ENCODE data around the gene MAP3K7CL.

Gene MAP3K7CL, protein sequence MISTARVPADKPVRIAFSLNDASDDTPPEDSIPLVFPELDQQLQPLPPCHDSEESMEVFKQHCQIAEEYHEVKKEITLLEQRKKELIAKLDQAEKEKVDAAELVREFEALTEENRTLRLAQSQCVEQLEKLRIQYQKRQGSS

DNA sequence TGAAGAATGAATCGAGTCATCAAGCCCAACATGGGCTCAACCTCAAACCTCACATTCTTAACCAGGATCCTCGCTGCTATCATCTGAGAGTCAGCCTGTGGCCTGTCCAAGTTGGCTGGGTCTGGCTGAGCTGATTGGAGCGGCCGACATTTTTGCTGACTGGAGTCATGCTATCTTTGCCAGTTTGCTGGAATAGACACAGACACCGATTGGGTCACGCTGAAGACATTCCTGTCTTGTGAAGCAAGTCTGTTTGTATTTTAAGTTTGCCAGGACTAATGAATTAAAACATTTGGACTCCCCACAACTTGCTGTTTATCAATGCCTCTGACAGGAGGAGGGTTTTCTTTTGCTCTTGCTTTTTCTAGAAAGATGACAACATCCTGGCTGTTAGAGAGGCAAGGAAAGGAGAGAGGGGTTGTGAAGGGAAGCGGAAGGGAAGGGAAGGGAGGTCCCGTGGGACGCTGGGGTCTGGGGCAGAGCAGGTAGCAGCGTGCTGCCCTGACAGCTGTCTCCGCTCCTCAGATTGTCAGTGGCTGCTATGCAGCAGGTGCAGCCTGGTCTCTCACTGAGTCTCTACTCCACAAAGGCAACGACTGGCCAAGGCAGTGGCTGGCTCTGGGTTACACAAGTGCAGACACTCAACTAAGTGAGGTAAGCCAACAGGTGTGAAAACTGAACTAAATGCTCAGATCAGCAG is at the start of gene MAP3K7CL:
Gene MAP3K7CL (plus strand): TSS at position 375 of the 700 bp plus-strand sequence. CDS start 2,701 bp downstream, outside the sequence.
- no peak within 1 kb of the TSS for H3K4me3 ChIP-seq (ENCODE audit: low read length)
- no peak for TF ChIP-seq ZNF274 (IDR thresholded peaks at IDR 0.05; ENCODE audit: low read depth, low read length)

DNA sequence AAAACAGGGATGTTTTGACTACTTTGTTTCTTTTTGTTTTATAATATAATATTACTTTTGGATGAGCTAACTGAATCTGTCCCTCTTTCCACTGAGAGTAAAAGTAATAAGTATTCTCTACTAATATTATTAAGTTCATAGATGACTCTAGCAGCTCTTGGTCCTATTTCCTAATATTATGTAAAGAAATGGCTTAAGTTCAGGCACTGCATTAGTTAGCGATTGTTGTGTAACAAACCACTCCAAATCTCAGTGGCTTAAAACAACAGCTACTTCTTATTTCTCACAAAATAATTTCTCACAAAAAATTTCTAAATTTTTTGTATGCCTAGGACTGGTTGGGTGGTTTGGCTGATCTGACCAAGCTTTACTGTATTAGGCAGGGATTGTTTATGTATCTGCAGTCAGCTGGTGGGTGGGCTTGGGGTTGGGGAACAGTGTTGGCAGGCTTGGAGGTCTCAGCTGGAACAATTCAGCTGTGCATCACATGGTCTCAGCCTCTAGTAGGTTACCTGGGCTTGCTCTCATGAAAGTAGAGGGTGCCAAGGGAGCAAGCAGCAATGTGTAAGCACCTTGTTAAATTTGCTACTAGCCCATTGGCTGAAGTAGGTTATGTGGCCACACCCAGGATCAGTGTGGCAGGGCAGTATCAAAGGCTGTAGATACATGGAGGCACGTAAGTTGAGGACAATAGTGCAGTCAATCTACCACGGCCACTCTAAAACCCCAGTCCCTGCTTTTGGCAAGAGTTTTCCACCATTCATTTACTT is 48.2 kb upstream of the MAP3K7CL start:
- TF ChIP-seq ZNF274 (IDR thresholded peaks at IDR 0.05; ENCODE audit: low read depth, low read length): no peak
- no peak overlapping the region for H3K4me3 ChIP-seq (ENCODE audit: low read length)

DNA sequence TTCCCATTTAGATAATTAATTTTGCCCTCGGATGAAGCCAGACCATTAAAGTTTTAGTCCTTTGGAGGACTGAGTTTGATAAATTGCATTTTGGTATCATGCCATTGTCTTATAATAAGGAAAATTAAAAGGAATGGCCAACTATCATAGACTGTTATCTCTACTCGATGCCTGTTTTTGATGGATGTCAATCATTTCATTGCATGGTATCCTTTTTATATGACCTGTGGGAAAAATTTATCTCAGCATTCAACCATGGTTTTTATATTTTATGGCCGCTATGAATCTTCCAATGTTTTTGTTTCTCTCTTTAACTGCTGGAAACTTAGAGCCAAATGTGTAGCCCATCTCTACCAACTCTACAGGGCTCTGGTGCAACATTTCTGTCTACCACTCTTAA is 47.1 kb upstream of the MAP3K7CL start:
- H3K4me3 ChIP-seq (ENCODE audit: low read length): no peak overlapping the region
- no peak for TF ChIP-seq ZNF274 (IDR thresholded peaks at IDR 0.05; ENCODE audit: low read depth, low read length)

DNA sequence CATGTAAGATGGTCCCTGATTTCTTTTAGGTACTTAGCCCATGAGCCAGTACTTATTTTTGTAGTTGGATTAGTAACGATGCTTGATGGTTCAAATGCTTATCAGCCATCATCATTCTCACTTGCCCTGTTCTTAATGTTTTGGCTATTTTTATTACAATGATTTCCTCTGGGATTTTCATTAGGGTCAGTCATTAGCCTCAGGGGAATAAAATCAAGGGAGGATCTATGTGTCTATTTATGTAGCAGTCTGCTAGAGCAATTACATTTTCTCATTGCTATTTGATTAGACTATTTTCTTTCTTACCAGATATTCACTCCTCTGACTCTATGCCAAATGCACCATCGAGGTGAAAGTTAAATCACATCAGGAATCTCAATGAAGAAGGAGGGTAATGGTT is 46.1 kb upstream of the MAP3K7CL start:
- H3K4me3 ChIP-seq (ENCODE audit: low read length): no peak overlapping the region

DNA sequence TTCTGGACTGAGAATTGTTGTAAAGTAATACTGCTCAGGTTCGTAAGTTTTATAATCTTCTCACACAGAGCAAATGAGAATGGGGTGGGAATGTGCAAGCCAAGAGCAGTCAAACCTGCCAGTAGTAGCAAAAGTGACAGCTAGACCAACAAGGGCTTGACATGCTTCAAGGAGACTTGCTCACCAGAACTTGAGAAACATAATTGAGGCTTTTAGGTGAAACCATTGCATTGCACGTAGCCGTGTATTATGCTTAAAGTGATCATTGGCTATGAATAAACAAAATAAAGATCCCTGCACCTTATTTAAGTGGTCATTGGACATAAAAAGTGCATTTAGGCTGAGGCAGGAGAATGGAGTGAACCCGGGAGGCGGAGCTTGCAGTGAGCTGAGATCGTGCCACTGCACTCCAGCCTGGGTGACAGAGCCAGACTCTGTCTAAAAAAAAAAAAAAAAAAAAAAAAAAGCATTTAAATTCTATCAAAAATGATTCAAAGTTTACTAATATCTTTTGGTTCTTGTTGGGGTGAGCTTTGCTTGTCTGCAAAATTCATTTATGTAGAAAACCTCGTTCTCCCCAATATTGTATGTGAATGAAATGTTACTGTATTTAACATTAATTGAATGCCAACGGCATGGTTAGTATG is 45.2 kb upstream of the MAP3K7CL start:
- H3K4me3 ChIP-seq (ENCODE audit: low read length): no peak overlapping the region
- TF ChIP-seq ZNF274 (IDR thresholded peaks at IDR 0.05; ENCODE audit: low read depth, low read length): no peak

More for the DNA sequence above, 46.1 kb upstream of the MAP3K7CL start:
- no peak for TF ChIP-seq ZNF274 (IDR thresholded peaks at IDR 0.05; ENCODE audit: low read depth, low read length)

DNA sequence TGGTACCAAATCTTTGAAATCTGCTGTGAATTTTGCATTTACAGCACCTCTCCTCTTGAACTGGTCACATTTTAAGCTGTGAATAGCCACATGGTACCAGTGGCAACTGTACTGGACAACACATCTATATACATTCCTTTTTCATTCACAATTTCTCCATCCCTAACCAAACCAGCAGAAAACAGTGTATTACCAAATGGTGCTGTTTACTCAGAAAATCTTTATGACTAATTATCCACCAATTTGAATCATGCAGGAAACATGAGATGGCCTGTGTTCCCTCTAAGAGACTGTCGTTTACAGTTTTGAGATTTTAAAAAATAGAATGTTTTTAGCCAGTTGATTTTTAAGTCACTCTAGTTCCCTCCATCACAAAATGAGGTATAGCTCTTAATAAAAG is 39.4 kb upstream of the MAP3K7CL start:
- H3K4me3 ChIP-seq (ENCODE audit: low read length): no peak overlapping the region
- TF ChIP-seq ZNF274 (IDR thresholded peaks at IDR 0.05; ENCODE audit: low read depth, low read length): no peak

DNA sequence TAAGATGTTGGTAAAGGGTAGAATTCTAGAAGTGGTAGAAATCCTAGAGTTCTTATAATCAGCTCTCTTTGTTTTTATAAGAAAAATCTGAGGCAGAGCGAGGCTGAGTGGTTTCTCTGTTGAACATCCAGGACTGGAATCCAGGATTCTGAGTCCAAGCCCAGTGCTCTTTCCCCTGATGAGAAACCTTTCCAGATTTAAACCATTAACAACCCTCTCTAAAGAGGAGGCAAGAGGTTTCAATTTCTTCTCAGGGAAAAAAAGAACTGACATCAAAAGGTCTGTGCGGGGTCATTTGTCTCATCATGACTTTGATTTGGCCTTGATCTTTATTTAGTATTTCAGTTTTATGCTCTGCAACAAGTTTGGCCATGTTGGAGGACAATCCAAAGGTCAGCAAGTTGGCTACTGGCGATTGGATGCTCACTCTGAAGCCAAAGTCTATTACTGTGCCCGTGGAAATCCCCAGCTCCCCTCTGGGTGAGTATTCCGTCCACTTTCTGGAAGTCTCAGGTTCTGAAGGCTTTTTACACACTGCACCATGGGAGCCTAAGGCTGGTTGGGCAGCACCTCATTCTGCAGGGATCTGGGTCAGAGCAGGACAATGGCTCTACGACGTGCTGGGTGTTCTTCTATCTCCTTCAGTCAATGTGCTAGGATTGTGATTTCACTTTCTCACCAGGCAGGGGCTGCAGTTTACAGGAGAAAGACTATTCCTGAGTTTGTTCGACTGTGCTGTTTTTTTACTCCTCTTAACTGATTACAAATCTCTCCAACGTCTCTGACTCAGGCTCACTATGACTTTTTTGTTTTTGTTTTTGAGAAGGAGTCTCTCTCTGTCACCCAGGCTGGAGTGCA is 38.1 kb upstream of the MAP3K7CL start:
- H3K4me3 ChIP-seq (ENCODE audit: low read length): no peak overlapping the region
- no peak for TF ChIP-seq ZNF274 (IDR thresholded peaks at IDR 0.05; ENCODE audit: low read depth, low read length)

DNA sequence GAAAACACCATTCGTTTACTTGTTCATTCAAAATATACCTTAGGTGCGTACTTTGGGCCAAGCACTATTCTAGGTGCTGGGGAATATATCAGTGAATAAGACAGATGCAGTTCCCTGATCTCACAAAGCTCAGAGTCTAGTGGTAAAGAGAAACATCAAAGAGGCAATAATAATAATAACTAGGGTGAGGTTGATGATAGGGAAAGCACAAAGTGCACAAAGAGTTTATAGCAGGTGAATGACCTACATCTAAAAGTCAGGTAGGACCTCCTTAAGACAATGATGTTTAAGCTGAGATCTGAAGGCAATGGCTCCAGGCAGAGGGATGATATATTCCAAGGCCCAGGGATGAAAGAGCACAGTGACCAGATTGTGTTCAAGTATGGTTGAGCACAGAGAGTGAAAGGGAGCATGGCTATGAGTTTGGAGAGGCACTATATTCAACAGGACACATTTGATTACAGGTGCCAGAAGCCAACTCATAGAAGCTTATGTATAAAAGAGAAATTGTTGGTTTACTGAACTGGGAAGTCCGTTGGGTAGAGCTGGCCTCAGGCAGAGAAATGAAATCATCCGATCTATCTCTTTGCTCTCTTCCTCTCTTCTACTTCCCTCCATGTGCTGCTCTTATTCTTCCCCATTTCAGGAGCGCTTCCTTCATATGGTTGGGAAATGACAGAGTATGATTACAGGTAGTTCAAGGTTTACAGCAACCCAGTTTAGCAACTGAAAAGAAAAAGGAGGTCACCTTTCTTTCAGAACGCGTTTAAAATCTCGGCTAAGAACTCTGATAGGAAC is 34.0 kb upstream of the MAP3K7CL start:
- H3K4me3 ChIP-seq (ENCODE audit: low read length): no peak overlapping the region
- TF ChIP-seq ZNF274 (IDR thresholded peaks at IDR 0.05; ENCODE audit: low read depth, low read length): no peak

DNA sequence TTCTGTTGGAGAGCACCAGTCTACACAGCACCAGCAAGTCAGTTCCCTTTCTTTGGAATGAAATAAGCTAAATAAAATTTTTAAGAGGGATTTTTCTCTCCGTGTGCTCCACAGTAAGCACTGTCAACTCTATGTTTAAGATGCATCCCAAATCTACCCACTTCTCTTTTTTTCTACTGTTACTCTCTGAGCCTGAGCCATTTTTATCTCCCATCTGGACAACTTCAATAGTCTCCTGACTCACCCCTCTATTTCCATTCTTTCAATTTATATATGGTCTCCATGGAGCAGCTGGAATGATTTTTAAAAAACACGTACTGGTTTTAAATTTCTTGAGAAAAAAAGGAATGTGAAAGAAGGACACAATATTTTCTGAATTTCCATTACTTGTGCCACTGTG is 32.3 kb upstream of the MAP3K7CL start:
- no peak for TF ChIP-seq ZNF274 (IDR thresholded peaks at IDR 0.05; ENCODE audit: low read depth, low read length)
- H3K4me3 ChIP-seq (ENCODE audit: low read length): no peak overlapping the region

DNA sequence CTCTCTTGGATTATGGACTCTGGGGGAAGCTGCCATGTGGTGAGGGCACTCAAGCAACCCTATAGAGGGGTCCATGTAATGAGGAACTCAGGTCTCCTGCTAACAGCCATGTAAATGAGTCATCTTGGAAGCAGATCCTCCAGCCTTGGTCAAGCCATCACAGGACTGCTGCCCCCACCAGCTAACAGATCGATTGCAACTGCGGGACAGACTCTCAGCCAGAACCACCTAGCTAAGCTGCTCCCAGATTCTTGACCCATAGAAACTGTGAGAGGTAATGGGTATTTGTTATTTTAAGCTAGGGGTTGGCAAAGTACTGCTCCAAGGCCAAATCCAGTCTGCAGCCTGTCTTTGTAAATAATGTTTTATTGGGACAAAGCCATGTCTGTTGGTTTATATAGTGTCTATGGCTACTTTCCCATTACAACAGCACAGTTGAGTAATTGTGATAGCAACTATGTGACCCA is 27.6 kb upstream of the MAP3K7CL start:
- no peak overlapping the region for H3K4me3 ChIP-seq (ENCODE audit: low read length)
- TF ChIP-seq ZNF274 (IDR thresholded peaks at IDR 0.05; ENCODE audit: low read depth, low read length): no peak

DNA sequence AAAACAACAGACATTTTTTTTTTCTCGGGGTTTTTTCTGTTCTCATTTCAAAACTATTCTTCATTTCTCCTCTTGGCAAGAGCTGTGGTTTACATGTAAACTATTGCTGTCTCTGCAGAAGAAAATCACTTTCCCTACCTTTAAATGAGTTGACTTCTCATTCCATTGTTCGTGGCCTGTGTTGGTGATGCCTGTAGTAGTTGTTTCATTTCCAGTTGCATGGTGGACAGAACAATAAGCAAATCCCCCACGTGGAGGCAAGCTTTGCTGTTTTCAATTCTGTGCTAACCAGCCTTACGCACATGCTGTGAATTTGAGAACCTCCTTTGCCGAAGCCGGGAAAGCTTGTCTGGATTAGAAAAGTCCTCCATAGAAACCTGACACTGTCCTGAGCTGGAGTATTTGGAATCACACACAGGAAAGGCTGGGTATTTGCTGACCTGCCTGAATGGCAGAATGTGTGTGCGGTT is 26.2 kb upstream of the MAP3K7CL start:
- H3K4me3 ChIP-seq (ENCODE audit: low read length): no peak overlapping the region
- TF ChIP-seq ZNF274 (IDR thresholded peaks at IDR 0.05; ENCODE audit: low read depth, low read length): no peak

DNA sequence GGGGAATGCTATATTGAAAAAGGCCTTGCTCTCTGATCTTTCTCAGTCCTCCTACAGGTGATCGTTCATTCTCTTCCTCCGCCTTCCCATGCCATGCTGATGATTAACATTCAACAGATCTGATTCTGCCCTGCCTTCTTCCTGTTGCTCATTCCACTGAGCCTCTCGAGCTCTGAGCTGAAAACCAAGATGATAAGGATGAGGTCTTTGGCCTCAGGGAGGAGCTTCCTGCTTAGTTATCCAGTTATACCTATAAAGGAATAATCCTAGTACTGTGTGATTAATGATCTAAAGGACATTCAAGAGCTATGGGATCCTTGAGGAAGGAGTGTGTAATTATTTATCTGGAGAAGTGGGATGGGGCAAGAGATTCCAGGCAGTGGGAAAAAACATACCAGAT is 25.2 kb upstream of the MAP3K7CL start:
- H3K4me3 ChIP-seq (ENCODE audit: low read length): no peak overlapping the region
- no peak for TF ChIP-seq ZNF274 (IDR thresholded peaks at IDR 0.05; ENCODE audit: low read depth, low read length)

All from GM08714 (cell line).